Activated CD4-positive, CD25-positive, alpha-beta regulatory T cell treated with anti-CD3 and anti-CD28 coated beads, Interleukin-2, amount 50 U/mL, for 72 hours (primary cell): ENCODE data around the gene LEMD1.
"Not testable (repeated sequence)": the region's sequence is repeated elsewhere in the genome, so short reads cannot be mapped to it uniquely, and the experiment has no call there.

ENCODE experiments used
- DNase-seq: peaks from one replicate; pipeline ENCODE4 v3.0.0; 2021

The LEMD1 gene

DNA sequence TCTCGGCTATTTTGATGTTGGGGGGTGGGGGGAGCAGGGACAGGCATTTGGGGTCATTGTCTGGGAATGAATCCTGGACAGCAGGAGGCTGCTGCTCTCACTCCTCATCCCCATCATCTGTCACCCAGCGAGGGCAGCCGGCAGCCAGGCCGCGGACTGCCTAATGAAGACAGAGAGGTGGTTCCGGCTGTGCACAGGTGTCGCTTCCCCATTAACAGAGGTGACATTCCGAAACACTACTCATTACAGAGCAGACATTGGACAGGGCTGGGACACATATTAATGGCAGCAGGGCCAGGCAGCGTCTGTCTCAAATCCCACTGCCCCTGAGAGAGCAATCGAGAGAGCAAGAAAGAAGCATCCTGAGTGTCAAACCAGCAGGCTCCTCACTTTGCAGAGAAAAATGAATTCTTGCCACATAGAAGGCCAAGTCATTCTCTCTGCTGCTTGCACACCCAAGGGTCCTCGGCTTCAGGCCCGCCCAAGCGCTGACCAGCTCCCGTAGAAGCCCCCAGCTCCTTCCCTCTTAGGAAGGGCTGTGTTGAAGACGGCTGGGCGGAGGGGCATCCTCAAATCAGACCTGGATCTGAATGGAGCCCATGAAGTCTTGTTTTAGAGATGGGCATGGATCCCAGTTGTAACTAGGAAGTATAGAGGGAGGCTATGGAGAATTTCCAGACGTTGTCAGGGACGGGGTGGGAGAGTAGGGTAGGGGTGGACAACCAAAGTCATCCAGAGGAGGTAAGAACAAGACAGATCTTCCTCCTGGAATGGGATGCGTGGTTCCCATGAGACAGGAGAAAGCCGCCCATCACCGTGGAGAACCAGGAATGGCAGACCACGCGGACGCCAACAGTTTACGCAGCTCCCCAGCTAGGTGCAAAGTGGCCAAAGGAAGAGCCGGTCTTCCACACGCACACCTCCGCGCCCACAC is 8.2 kb upstream of the LEMD1 start:
- no peak for DNase-seq

GRCh38 chr1:205424901-205425600 is 3.2 kb upstream of the LEMD1 start:
- no peak for DNase-seq

DNA sequence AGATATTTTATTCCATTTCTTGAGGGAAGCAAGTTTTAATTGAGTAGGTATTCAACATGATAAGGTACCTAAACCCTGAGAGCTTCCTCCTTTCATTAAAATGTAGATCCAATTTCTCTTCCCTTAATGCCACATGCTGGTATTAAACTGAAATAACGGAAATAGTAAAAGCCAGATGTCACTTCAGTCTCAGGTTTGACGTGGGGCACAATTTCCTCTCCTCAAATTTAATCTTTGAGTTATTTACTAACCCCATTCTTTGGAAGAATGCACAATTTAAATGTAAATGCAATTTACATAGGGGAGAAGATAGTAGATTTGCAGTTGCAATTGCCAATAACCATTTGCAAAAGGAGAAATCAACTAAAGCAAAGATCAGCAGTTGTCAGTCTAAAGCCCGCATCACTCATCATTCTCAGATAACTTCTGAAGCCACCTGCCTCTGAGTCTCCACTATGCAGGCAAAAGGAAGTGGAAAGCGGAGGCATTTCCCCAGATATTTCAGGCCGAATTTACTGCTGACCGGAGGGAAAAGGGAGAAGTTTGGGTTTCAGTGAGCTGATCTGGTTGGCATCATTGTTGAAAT is 2.1 kb upstream of the LEMD1 start:
- DNase-seq: no peak

DNA sequence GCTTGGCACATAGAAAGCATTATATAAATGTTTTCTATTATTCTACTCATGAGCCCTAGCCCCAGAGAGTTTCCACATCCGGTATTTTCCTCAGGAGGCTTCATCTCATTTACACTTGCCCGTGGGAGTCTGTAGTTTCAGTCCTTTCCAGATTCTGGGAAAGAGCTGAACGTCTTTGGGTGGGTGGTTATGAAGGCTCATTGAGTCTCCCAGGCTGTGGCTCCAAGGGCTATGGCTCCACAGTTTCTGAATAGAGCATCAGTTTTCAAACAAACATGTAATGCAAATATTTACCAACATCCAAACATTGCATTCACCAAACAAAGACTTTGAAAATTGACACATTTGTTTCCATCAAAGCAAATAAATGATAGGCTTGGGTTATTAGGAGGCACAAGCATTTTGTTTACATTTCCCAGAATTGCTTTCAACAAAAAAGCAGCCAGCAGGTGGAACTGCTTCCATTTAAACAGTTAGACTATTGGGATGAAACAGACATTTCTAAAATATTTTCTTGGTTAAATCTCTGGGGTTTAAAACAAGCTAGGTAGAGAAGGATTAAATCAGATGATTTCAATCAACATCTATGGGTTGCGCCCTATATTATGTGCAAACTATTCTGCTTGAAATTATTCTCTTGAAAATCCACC is 1.3 kb upstream of the LEMD1 start:
- no peak for DNase-seq

DNA sequence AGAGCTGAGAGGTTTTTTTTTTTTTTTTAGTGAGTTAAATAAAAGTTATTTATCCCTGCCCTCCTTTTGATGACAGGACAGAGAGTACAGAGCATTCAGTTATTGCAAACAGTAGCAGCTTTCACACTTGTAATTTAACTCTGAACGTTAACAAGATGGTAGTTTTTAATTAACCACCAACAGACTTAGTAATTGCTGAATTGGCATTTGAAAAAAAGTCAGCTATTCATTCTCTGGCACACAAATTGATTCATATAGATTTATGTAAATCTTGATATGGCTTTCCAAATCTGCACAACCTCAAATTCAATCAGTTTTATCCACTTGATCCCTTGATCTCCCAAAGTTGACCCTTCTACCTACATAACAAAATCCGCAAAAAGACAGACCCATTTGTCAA is 918 bp downstream of the LEMD1 start:
- no peak for DNase-seq

DNA sequence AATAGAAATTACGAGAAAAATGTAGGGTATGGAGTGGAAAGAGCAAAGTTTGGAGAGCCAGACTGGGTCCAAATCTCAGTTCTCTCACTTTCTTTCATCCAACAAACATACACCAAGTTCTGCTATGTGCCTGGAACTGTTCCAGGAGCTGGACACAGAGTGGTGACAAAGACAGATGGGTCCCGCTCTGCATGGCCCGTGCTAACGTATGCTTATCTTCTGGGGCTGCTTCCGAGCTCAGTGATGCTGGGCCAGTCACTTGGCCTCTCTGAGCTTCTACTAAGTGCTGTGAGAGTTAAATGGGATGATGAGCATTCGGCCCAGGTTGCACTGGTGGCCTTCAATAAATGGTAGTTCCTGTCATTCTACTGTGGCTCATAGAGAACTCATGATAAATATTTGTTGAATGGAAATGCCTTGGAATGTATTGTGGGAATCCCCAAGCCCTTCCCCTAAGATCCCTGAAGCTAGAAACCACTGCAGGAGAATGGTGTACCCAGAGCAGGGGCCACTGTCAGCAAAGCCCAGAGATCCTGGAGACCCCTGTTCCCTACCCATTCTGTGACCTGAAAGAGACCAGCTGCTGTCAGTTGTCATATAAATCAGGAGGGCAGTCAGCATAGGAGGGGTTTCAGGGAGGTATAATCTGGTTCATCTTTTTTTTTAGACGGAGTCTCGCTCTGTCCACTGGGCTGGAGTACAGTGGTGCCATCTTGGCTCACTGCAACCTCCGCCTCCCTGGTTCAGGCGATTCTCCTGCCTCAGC is 3.8 kb downstream of the LEMD1 start:
- no peak for DNase-seq

- no peak for DNase-seq
Observed at GRCh38 chr1:205416322-205416721, 5.5 kb downstream of the LEMD1 start.

- no peak for DNase-seq
Observed at GRCh38 chr1:205410581-205411298, 11.1 kb downstream of the LEMD1 start.

DNA sequence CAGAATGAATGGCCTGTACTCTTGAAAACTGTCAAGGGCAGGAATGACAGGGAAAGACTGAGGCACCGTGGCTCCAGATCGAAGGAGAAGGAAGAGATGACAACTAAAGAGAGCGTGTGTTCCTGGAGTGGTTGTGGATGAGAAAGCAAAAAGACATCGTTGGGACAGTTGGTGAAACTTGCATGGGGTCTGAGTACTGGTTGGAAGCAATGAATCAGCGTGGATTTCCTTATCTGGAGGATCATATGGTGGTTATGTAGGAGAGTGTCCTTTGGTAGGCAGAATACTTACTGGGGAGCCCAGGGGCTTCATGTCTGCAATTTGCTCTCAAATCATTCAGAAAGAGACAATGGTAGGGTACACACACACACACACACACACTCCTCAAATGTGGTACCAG is 13.9 kb downstream of the LEMD1 start:
- DNase-seq: no peak

DNA sequence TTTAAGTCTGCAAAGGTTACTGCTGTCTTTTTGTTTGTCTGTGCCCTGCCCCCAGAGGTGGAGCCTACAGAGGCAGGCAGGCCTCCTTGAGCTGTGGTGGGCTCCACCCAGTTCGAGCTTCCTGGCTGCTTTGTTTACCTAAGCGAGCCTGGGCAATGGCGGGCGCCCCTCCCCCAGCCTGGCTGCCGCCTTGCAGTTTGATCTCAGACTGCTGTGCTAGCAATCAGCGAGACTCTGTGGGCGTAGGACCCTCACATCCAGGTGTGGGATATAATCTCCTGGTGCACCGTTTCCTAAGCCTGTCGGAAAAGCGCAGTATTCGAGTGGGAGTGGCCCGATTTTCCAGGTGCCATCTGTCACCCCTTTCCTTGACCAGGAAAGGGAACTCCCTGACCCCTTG is 15.6 kb downstream of the LEMD1 start:
- not testable (repeated sequence) for DNase-seq

DNA sequence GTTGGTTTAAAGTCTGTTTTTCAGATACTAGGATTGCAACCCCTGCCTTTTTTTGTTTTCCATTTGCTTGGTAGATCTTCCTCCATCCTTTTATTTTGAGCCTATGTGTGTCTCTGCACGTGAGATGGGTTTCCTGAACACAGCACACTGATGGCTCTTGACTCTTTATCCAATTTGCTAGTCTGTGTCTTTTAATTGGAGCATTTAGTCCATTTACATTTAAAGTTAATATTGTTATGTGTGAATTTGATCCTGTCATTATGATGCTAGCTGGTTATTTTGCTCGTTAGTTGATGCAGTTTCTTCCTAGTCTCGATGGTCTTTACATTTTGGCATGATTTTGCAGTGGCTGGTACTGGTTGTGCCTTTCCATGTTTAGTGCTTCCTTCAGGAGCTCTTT is 17.4 kb downstream of the LEMD1 start:
- DNase-seq: not testable (repeated sequence)

DNA sequence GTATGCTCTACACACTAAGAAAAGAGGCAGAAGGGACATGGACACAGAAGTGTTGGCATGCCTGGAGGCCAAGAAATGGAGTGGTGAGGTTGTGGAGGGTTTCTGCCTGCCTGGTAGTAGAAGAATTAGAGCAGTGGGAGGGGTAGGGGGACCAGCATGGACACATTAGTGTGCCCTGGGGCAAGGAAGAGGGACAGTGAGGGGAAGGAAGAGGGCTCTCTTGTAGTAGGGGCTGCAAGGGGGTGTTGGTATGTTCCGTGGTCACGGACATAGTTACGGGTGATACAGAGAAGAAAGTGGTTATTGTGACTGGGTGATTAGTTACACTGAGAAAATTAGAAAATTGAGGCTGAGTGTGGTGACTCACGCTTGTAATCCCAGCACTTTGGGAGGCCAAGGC is 23.3 kb downstream of the LEMD1 start:
- DNase-seq: no peak

DNA sequence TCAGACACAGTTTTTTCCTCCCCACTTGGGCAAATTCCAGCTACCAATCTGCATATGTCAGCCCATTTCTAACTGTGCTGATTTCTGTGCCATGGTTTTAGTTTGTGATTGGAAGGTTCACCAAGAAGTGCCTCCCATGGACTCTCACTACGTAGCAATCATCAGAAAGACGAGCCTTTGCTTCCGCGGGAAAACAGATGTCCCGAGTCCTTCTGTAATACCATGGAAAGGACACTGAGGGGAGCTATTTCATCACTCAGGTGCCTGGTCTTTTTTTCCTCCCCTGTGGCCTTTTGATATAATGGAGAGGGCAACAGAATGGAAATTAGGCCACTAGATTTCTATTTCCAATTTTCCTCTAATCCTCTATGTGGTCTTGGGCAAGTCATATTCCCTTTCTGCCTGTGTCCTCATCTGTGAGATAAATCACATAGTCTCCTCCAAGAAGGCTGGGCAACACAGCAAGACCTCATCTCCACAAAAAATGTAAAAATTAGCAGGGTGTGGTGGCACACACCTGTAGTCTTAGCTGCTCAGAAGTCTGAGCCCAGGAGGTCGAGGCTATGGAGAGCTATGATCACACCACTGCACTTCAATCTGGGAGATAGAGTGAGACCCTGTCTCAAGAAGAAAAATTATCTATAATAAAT is 24.8 kb downstream of the LEMD1 start:
- DNase-seq: no peak

DNA sequence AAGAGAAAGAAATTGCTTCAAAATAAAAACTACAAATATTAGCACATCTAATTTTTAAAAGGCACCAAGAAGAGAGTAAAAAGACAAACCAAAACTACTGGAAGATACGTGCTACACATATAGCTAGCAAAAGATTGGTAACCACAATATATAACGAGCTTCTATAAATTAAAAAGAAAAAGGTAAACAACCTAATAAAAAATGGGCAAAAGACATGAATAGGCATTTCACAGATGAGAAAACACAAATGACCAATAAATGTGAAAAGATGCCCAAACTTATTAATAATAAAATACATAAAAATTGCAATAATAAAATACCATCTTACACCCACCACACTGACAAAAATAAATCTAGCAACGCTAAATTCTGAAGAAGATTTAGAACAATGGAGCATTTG is 26.2 kb downstream of the LEMD1 start:
- no peak for DNase-seq

DNA sequence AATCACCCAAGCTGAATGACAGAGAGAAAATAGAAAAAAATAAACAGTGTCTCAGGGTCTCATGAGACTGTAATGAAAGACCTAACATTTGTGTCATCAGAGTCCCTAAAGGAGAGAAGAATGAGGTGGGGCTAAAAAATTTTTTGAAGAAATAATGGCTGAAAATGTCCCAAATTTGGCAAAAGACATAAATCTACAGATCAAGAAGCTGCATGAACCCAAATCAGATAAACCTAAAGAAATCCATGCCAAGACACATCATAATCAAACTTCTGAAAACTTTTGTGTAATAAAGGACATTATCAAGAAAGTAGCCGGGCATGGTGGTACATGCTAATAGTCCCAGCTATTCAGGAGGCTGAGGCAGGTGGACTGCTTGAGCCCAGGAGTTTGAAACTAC is 29.2 kb downstream of the LEMD1 start:
- no peak for DNase-seq

DNA sequence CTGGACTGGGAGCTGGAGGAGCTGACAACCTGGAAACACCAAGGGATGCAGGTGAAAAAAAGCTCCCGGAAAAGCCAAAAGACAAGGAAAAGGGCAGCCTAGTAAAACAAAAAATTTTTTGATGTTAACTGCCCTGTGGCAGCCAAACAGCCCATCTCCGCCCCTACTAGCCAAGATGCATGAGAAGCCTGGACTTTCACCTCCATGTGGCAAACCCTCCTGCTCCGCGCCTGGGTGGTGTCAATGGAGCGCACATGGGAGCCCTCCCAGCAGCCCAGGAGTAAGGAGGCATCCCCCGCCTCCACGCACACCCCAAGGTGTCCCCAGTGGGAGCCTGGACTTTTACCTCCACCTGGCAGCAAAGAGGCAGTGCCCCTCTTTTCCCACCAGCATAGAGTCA is 30.5 kb downstream of the LEMD1 start:
- no peak for DNase-seq

DNA sequence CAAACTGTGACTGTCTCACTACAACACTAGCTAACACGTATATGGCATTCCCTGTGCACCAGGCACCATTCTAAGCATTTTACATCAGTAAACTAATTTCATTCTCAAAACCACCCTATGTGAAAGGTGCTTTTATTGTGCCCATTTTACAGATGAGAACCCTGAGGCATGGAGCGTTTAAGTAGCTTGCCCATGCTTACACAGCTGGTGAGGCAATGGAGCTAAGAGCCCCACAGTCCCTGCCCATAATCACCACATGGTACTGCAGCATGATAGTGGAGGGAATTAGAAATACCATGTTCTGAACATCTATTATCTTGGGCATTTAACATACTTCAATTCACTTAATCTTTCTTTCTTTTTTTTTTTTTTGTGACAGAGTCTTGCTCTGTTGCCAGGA is 34.0 kb downstream of the LEMD1 start:
- DNase-seq: no peak

- DNase-seq: not testable (repeated sequence)
Observed at GRCh38 chr1:205382990-205383389, 38.9 kb downstream of the LEMD1 start.

DNA sequence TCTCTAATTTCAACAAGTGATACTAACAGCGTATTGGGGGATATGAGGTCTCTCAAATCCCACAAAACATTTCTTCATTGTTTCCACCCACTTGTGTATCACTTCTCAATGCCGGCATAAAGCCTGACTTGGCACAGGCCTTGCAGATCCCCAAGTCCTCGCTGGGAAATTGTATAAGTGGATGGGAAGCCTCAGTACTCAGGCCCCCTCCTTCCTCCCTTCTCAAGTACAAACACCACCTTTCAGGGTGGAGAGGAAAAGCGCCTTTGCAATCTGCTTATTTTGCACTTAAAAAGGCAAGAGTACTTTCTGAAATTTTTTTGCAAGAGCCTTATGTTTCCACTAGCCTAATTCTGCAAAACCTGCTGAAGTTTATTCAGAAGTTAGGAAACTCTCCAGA is 39.3 kb downstream of the LEMD1 start:
- no peak for DNase-seq

GRCh38 chr1:205381305-205381704 is 40.6 kb downstream of the LEMD1 start:
- DNase-seq: no peak

DNA sequence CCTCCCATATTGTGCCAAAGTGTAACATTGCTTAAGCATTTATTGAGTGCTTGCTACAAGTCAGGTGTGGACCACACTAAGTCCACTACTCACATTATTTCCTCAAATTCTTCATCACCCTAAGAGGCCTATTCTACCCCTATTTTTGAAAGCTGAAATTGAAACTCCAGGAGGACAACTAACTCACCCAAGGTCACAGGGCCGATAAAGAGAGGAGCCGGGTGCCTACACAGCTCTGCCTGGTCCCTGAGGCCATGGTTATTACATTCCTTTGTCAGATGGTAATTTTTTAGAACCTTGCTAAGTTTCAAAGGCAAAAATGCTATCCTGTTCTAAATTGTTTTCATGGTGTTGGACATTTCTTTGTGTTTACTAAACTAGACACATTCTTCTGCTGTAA is 41.0 kb downstream of the LEMD1 start:
- DNase-seq: no peak
